ENCODE data around the gene FRMD4A. TPM values are rescaled to one million over a fixed set of nuclear protein-coding genes. Genes with fewer than 3 reads are reported as not detected.

FRMD4A gene
- total and polyA plus RNA-seq, 7 donors = 3.0 to 27.8 (median 14.4) TPM

DNA sequence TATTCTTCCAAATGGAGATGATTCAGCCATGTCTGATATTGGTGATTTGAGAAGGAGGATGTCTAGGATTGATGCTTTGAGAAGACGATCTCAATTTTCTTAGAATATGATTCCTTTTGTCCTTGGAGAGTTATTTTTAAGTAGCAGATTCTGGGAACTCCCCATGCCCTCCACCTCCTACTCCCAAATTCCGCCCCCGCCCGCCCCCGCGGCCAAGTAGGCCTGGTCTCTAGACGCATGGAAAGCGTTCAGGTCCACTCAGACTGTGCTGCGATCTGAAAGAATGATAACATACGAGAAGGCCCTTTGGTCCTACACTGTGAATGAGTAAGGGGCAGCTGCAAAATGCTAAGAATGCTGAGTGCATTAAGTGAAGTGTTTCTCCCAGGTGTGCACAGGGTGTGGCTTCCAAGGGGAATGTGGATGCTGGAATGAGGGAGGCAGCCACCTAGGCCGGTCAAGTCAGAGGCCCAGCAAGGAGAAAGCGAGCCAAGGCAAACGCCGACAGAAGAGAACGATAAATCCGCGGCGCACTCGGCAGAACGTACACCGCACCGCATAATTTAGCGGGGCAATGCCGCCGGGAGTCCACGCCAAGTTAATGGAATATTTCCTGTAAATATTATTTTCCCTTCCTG, 601.7 kb downstream of the FRMD4A start:
- Histone ChIP-seq H3K27me3 (no peaks in the 10 kb centered on the region), H3K4me1 (no peaks in the 10 kb centered on the region), H3K4me3 (no peak overlapping the region), H3K27ac (no peak overlapping the region), H3K36me3 (peaks cover 0 to 10% (median 0%) of the 10 kb centered on the region in 4 donors), H3K9me3 (no peaks in the 10 kb centered on the region)
- 94 to 97% methylated on average over 26 of the region's 26 CpGs for whole genome bisulfite sequencing, 2 donors
- no peak for DNase-seq
- intact Hi-C loops (cut with DNase I) = no loop called here
- TF ChIP-seq CTCF (IDR thresholded peaks at IDR 0.05) (no peak), POLR2AphosphoS5 (IDR thresholded peaks at IDR 0.05) (no peak), POLR2A (IDR thresholded peaks at IDR 0.05) (no peak), EP300 (IDR thresholded peaks at IDR 0.05) (no peak)

DNA sequence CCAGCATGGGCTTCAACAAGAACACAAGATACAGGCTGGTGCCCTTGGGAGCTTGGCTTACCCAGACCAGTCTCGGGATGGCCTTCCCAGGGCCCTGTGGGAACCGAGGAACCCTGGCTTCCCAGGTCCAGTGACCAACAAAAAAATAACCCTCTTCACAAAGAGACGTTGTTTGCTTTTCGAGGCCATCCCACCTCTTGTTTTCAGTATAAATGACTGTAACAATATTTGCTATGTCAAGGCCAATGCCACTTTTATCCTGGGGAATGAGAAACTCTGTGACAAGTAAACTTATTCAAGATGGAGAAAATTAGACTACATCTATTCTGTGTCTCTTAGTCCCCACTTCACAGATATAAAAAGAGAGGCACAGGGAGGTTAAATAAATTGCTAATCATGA, 605.1 kb downstream of the FRMD4A start:
- no peak for DNase-seq
- 80 to 89% methylated on average over 4 of the region's 4 CpGs for WGBS, 2 donors
- H3K27me3 ChIP-seq = no peaks in the 10 kb centered on the region
- no peaks in the 10 kb centered on the region for H3K4me1 ChIP-seq
- no peaks in the 10 kb centered on the region for H3K9me3 ChIP-seq
- TF ChIP-seq POLR2AphosphoS5 (IDR thresholded peaks at IDR 0.05) (no peak), POLR2A (IDR thresholded peaks at IDR 0.05) (no peak), EP300 (IDR thresholded peaks at IDR 0.05) (no peak), CTCF (IDR thresholded peaks at IDR 0.05) (no peak)
- H3K36me3 ChIP-seq = no peaks in the 10 kb centered on the region
- no peak overlapping the region for H3K27ac ChIP-seq
- H3K4me3 ChIP-seq = no peak overlapping the region
- intact Hi-C loops (cut with DNase I) = no loop called here

DNA sequence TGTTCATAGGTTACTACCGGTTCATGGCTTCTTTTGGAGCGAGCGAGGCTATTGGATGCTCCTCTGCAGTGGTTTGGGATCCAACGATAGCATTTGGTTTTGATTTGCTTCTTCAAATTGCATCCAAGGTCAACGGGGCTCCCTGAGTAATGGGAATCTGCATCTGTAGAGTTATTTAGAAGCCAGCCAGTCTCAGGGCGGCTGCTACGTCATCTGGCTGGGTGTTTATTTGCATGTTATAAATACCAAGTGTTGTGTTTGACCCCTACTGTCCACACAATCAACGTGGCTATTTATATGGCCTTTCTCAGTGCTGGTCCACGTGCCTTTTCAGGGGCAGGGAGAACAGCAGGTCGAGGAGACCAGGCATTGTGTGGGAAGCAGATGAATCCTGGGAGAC, 606.2 kb downstream of the FRMD4A start:
- Histone ChIP-seq H3K4me1 (no peaks in the 10 kb centered on the region), H3K27ac (no peak overlapping the region), H3K36me3 (no peaks in the 10 kb centered on the region), H3K27me3 (no peaks in the 10 kb centered on the region), H3K9me3 (no peaks in the 10 kb centered on the region), H3K4me3 (no peak overlapping the region)
- WGBS, 2 donors = 69 to 71% methylated on average over 10 of the region's 10 CpGs
- no peak for DNase-seq
- intact Hi-C loops (cut with DNase I) = no loop called here
- no peak for TF ChIP-seq POLR2A (IDR thresholded peaks at IDR 0.05)
- TF ChIP-seq EP300 (IDR thresholded peaks at IDR 0.05) = no peak
- no peak for TF ChIP-seq CTCF (IDR thresholded peaks at IDR 0.05)
- TF ChIP-seq POLR2AphosphoS5 (IDR thresholded peaks at IDR 0.05) = no peak

GRCh38 chr10:13722747-13723653, 607.7 kb downstream of the FRMD4A start:
- intact Hi-C loops (cut with DNase I) = no loop called here
- 82 to 95% methylated on average over 4 of the region's 4 CpGs for WGBS, 2 donors
- TF ChIP-seq POLR2A (IDR thresholded peaks at IDR 0.05) (no peak), EP300 (IDR thresholded peaks at IDR 0.05) (no peak), CTCF (IDR thresholded peaks at IDR 0.05) (no peak), POLR2AphosphoS5 (IDR thresholded peaks at IDR 0.05) (no peak)

More at GRCh38 chr10:13722747-13723653, 607.7 kb downstream of the FRMD4A start:
- Histone ChIP-seq H3K36me3 (no peaks in the 10 kb centered on the region), H3K4me3 (no peak overlapping the region), H3K9me3 (no peaks in the 10 kb centered on the region), H3K27ac (no peak overlapping the region), H3K4me1 (peaks cover 0 to 12% (median 4%) of the 10 kb centered on the region in 4 donors), H3K27me3 (no peaks in the 10 kb centered on the region)
- no peak for DNase-seq
